CD14-positive monocyte (primary cell): ENCODE measurements around the gene MED7. TPM values are rescaled to one million over a fixed set of nuclear protein-coding genes. Genes with fewer than 3 reads are reported as not detected.
"Not testable (repeated sequence)": the region's sequence is repeated elsewhere in the genome, so short reads cannot be mapped to it uniquely, and the experiment has no call there.

Experiments used
- DNase-seq, 3 donors: peaks; one replicate each; pipeline ENCODE4 v3.0.0-alpha.2; 2011 to 2022
- H2AFZ ChIP-seq: 2 replicates; pipeline ENCODE4 v1.6.0; 2012; ENCODE audit warnings: mild to moderate bottlenecking, low read depth, low read length, inconsistent platforms; ENCODE audit not compliant: insufficient read depth, poor library complexity, severe bottlenecking
- H3K27ac ChIP-seq, 2 donors: 1 replicate in 1 of 2; 2 replicates in 1 of 2; pipeline ENCODE4 v1.5.1; 2012 to 2013; ENCODE audit warnings: low read length in 2 of 2, control low read depth in 1 of 2, inconsistent platforms in 1 of 2, low read depth in 1 of 2, mild to moderate bottlenecking in 1 of 2
- H3K27me3 ChIP-seq, 2 donors: one replicate each; pipeline versions ENCODE4 v1.6.0 to v1.6.1; 2011 to 2013; ENCODE audit warnings: low read length in 2 of 2; ENCODE audit not compliant: control insufficient read depth in 2 of 2, insufficient read depth in 2 of 2
- H3K36me3 ChIP-seq, 2 donors: replicated peaks in 1 of 2; 1 replicate in 1 of 2; 2 replicates in 1 of 2; pipeline versions ENCODE4 v1.5.1 to v1.6.1; 2012 to 2013; ENCODE audit warnings: low read length in 2 of 2, control low read depth in 1 of 2, inconsistent platforms in 1 of 2, mild to moderate bottlenecking in 1 of 2; ENCODE audit not compliant: insufficient read depth in 2 of 2, control insufficient read depth in 1 of 2
- H3K4me1 ChIP-seq, 2 donors: 1 replicate in 1 of 2; 2 replicates in 1 of 2; pipeline versions ENCODE4 v1.5.1 to v1.6.1; 2012 to 2013; ENCODE audit warnings: low read length in 2 of 2, control low read depth in 1 of 2, inconsistent platforms in 1 of 2, mild to moderate bottlenecking in 1 of 2, moderate library complexity in 1 of 2; ENCODE audit not compliant: insufficient read depth in 2 of 2, control insufficient read depth in 1 of 2
- H3K4me2 ChIP-seq: replicated peaks from 2 replicates; pipeline ENCODE3; 2012; ENCODE audit warnings: low read length, moderate library complexity, mild to moderate bottlenecking; ENCODE audit not compliant: poor library complexity, severe bottlenecking; ENCODE audit errors: extremely low read depth
- H3K4me3 ChIP-seq, 3 experiments: fragments of 200-600 bp in 1 of 3; sonication (generic) in 1 of 3; replicated peaks in 1 of 3; 1 replicate in 2 of 3; 2 replicates in 1 of 3; pipeline ENCODE4 v1.5.1; 2011 to 2013; ENCODE audit warnings: low read length in 3 of 3, mild to moderate bottlenecking in 3 of 3, control low read depth in 2 of 3, low read depth in 2 of 3, inconsistent platforms in 1 of 3, moderate library complexity in 1 of 3
- H3K79me2 ChIP-seq: 2 replicates; pipeline ENCODE4 v1.6.0; 2012; ENCODE audit warnings: mild to moderate bottlenecking, control low read depth, inconsistent platforms, low read length, moderate library complexity; ENCODE audit not compliant: insufficient read depth
- H3K9ac ChIP-seq: 2 replicates; pipeline ENCODE4 v1.6.0; 2017; ENCODE audit warnings: low read length, mild to moderate bottlenecking; ENCODE audit not compliant: insufficient read depth, poor library complexity, severe bottlenecking
- H3K9me3 ChIP-seq, 2 donors: replicated peaks in 1 of 2; 1 replicate in 1 of 2; 2 replicates in 1 of 2; pipeline versions ENCODE4 v1.5.1 to v1.6.1; 2012 to 2013; ENCODE audit warnings: low read length in 2 of 2, control low read depth in 1 of 2; ENCODE audit not compliant: control insufficient read depth in 1 of 2, insufficient read depth in 1 of 2
- H4K20me1 ChIP-seq: 2 replicates; pipeline ENCODE4 v1.6.0; 2012; ENCODE audit warnings: mild to moderate bottlenecking, low read length, control low read depth, moderate library complexity; ENCODE audit not compliant: insufficient read depth
- H3K27ac Mint-ChIP-seq, 7 donors: one replicate each; pipeline ENCODE4 v1.8.0; 2020; ENCODE audit warnings: mild to moderate bottlenecking in 7 of 7, mixed read lengths in 7 of 7, moderate library complexity in 6 of 7, inconsistent platforms in 2 of 7
- H3K27me3 Mint-ChIP-seq, 3 donors: one replicate each; pipeline ENCODE4 v1.8.0; 2021 to 2022; ENCODE audit warnings: low read depth in 3 of 3, mild to moderate bottlenecking in 3 of 3, mixed read lengths in 3 of 3, moderate library complexity in 3 of 3, inconsistent platforms in 1 of 3
- H3K36me3 Mint-ChIP-seq, 2 donors: one replicate each; pipeline ENCODE4 v1.8.0; 2020; ENCODE audit warnings: mixed read lengths in 2 of 2, inconsistent platforms in 1 of 2, mild to moderate bottlenecking in 1 of 2
- H3K4me1 Mint-ChIP-seq: one replicate; pipeline ENCODE4 v1.8.0; 2020; ENCODE audit warnings: mild to moderate bottlenecking, mixed read lengths
- H3K4me3 Mint-ChIP-seq, 2 donors: one replicate each; pipeline ENCODE4 v1.8.0; 2020; ENCODE audit warnings: mild to moderate bottlenecking in 2 of 2, mixed read lengths in 2 of 2, moderate library complexity in 1 of 2
- H3K9me3 Mint-ChIP-seq, 7 donors: one replicate each; pipeline ENCODE4 v1.8.0; 2020 to 2022; ENCODE audit warnings: mixed read lengths in 7 of 7, mild to moderate bottlenecking in 6 of 7, moderate library complexity in 6 of 7, inconsistent platforms in 2 of 7
- CTCF ChIP-seq: fragments of 200-600 bp; IDR thresholded peaks from one replicate; pipeline ENCODE4 v1.8.0; 2022; ENCODE audit warnings: antibody characterized with exemption, mild to moderate bottlenecking
- WGBS: methylation state at CpG from one replicate; pipeline ENCODE4 v1.1.5; 2013; ENCODE audit warnings: missing lambda C conversion rate; ENCODE audit not compliant: insufficient coverage; 5-methylcytosine and 5-hydroxymethylcytosine counted together
- intact Hi-C, 2 donors: fragments of 100-400 bp; cut with micrococcal nuclease; formaldehyde crosslinking; loops; one replicate each; pipeline versions ENCODE4 v1.15.0 to v1.15.1; 2023
- polyA plus RNA-seq, 3 donors: library from polyadenylated mRNA; depleted of rRNA in 1 of 3; unstranded in 2 of 3; stranded (reverse) in 1 of 3; fragments of 300-500 nt in 2 of 3; fragments of >200 nt in 1 of 3; fragmentation: Illumina TruSeq in 2 of 3; gene quantifications; 1 replicate in 2 of 3; 2 replicates in 1 of 3; pipeline ENCODE4 v1.2.3, GENCODE V29; 2012 to 2021

MED7 gene
- polyA plus RNA-seq, 3 donors, result 5.9 to 13.0 (median 11.9) TPM

DNA sequence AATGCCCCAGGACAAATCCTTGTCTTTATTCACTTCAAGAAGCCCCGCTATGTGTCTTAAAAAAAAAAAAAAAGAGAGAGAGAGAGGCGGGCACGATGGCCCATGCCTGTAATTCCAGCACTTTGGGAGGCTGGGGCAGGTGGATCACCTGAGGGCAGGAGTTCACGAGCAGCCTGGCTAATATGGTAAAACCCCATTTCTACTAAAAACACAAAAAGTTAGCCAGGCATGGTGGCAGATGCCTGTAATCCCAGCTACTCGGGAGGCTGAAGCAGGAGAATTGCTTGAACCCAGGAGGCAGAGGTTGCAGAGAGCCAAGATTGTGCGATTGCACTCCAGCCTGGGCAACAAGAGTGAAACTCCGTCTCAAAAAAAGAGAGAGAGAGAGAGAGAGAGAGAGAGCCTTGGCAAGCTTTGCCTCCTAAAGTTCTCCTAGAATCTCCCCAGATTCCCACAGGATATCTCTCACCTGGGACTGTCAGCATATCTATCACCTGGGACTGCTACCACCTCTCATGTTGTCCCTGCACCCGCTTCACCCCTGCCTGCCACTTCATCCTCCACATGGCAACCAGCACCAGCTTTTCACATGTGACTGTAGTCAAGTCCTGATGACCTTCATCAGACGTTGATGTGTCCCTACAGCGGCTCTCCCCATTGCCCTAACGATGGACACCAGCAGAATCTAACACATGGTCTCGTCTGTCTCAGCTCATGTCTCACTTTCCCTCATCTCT is 43.8 kb upstream of the MED7 start:
- WGBS, result 94% methylated on average over 6 of the region's 12 CpGs
- Histone ChIP-seq H3K27me3 (no peaks in the 10 kb centered on the region), H3K4me1 (no peaks in the 10 kb centered on the region), H4K20me1 (no peaks in the 10 kb centered on the region), H3K9me3 (no peaks in the 10 kb centered on the region), H3K4me3 (no peak overlapping the region), H3K4me2 (no peak overlapping the region), H3K36me3 (no peaks in the 10 kb centered on the region), H2AFZ (no peak overlapping the region), H3K9ac (no peak overlapping the region), H3K79me2 (no peaks in the 10 kb centered on the region), H3K27ac (no peak overlapping the region)
- DNase-seq, result no peak
- H3K9me3 Mint-ChIP-seq, result no peaks in the 10 kb centered on the region
- TF ChIP-seq CTCF, result no peak
- no peak overlapping the region for H3K4me3 Mint-ChIP-seq
- H3K36me3 Mint-ChIP-seq, result no peaks in the 10 kb centered on the region
- intact Hi-C loops, result no loop called here
- no peaks in the 10 kb centered on the region for H3K4me1 Mint-ChIP-seq
- no peak overlapping the region for H3K27ac Mint-ChIP-seq
- peaks cover 2 to 15% (median 9%) of the 10 kb centered on the region in 3 donors for H3K27me3 Mint-ChIP-seq

- not testable (repeated sequence) for H3K27ac Mint-ChIP-seq
Measured at GRCh38 chr5:157185122-157185521, 42.5 kb upstream of the MED7 start.

More at GRCh38 chr5:157185122-157185521, 42.5 kb upstream of the MED7 start:
- 100% methylated on average over 6 of the region's 6 CpGs for WGBS
- H3K4me3 ChIP-seq, H3K79me2 ChIP-seq, H3K4me1 Mint-ChIP-seq, H3K9me3 ChIP-seq, H3K9ac ChIP-seq, H3K4me3 Mint-ChIP-seq, H4K20me1 ChIP-seq, H3K9me3 Mint-ChIP-seq, H3K4me2 ChIP-seq, H3K36me3 ChIP-seq, H3K36me3 Mint-ChIP-seq, H3K27ac ChIP-seq, H3K4me1 ChIP-seq, DNase-seq, H2AFZ ChIP-seq, H3K27me3 ChIP-seq, intact Hi-C loops: not testable (repeated sequence)
- H3K27me3 Mint-ChIP-seq, result peaks cover 2 to 15% (median 11%) of the 10 kb centered on the region in 3 donors
